ENCODE results near the gene ANKFN1.

ANKFN1 gene

DNA sequence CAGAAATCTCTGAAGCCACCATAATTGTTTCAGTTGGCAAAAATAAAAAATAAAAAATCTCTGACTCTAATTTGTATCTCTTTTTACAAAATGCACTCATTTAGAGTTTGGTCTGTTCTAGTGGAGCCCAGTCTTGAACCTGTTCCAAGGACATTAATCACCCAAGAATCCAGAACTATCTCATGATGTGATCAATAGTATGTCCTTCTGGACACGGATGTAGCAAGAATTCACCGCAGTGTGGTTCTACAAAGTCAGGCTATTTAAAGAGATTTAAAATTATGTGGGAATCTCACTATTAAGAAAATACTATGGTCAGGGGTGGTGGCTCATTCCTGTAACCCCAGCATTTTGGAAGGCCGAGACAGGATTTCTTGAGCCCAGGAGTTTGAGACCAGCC lies 21.8 kb upstream of the ANKFN1 start:
- TF ChIP-seq, protein P1, sequence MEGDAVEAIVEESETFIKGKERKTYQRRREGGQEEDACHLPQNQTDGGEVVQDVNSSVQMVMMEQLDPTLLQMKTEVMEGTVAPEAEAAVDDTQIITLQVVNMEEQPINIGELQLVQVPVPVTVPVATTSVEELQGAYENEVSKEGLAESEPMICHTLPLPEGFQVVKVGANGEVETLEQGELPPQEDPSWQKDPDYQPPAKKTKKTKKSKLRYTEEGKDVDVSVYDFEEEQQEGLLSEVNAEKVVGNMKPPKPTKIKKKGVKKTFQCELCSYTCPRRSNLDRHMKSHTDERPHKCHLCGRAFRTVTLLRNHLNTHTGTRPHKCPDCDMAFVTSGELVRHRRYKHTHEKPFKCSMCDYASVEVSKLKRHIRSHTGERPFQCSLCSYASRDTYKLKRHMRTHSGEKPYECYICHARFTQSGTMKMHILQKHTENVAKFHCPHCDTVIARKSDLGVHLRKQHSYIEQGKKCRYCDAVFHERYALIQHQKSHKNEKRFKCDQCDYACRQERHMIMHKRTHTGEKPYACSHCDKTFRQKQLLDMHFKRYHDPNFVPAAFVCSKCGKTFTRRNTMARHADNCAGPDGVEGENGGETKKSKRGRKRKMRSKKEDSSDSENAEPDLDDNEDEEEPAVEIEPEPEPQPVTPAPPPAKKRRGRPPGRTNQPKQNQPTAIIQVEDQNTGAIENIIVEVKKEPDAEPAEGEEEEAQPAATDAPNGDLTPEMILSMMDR (IDR thresholded peaks at IDR 0.05; ENCODE audit: low read depth, low read length) = no peak

DNA sequence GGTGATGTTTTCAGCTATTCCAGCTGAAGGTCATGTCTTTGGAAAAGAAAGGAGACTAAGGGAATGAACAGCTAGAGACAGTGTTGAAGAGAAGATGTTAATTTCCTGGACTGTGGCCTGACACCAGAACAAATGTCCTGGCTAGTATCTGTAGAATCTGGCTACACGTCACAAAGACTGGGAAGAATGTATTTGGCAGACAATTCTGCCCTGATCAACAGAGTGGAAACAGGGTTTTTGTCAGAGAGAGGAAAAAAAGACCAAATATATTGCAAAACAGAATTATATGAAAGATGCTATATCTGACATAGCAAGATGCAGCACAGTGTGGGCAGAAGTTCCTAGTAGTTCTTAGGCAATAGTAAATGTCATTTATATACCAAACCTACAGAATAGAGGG lies 17.0 kb upstream of the ANKFN1 start:
- TF ChIP-seq, protein P1 (IDR thresholded peaks at IDR 0.05; ENCODE audit: low read depth, low read length) = no peak
- DNase-seq (ENCODE audit: extremely low read depth, low read depth) = no peak

More for the DNA sequence above, 21.8 kb upstream of the ANKFN1 start:
- no peak for DNase-seq (ENCODE audit: extremely low read depth, low read depth)

DNA sequence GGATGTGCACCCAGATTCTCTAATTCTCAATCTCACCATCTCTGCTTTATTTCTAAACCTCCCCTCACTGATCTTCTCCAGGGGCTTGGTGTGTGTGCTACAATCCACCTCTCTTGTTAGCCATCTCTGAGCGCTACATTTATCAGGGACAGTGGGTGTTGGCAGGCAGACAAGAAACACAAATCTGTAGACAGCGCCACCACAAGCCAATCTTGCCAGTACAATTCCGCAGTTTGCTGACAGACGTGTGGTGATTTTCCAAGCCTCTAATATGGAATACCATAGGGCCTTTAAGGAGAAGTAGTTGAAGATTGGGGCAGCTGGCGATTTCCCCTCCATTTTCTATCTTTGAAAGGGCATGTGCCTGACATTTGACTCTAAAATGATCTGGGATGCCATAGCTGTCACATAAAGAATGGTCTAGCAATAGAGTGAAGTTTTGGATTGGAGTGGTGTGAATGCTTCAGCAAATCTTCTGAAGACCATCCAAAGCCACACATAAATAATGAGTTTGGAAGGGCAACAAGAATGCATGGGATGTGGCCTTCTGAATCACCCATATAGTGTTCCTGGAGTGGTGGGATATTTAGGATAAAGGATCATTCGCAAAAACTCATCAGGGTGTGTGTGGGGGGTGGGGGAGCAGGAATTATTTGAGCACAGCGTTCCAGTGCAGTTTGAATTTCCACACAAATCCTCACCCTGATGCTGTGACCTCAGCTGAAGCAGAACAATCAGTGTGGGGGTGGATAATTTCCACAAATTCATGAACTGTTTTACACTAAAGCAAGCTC lies 12.0 kb upstream of the ANKFN1 start:
- TF ChIP-seq, protein P1 (IDR thresholded peaks at IDR 0.05; ENCODE audit: low read depth, low read length) = no peak
- no peak for DNase-seq (ENCODE audit: extremely low read depth, low read depth)

DNA sequence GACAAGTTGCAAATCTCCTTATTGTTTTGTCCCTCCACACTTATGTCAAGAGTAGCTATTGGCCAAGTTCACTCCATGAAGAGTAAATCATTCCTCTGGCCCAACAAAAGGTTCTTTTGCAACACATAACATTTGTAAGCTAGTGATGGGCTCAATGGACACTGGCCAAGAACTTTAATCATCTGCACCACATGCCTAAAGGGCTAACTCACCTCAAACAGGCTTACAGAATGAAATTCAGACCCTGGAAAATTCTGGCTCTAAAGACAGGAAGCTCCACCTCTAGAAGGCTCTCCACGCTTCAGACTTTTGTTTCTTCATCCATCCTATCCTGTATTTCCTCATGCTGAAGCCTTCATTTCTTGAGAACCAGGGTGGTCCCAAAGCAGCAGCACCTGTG lies 10.9 kb upstream of the ANKFN1 start:
- DNase-seq (ENCODE audit: extremely low read depth, low read depth) = peak; percentile 85

DNA sequence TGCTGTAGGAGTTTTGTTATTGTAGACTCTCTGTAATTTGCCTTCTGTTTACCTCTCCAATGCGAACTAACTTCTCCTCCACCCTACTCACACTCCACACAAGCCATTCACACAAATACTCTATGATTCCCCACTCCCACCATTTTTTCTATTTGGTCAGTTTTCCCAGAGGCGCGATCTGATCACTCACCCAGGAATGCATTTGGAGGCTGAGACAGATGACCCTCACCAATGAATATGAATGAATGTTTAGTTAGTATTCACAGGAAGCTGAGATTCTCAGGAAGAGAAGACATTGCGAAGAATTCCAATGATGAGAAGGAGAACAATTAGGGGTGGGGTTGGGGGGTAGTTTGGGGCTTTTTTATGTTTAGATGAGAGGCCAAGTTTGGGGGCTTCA lies 10.5 kb upstream of the ANKFN1 start:
- DNase-seq (ENCODE audit: extremely low read depth, low read depth) = no peak
- TF ChIP-seq, protein P1 (IDR thresholded peaks at IDR 0.05; ENCODE audit: low read depth, low read length) = no peak

More for the DNA sequence above, 10.9 kb upstream of the ANKFN1 start:
- TF ChIP-seq, protein P1 (IDR thresholded peaks at IDR 0.05; ENCODE audit: low read depth, low read length) = no peak

DNA sequence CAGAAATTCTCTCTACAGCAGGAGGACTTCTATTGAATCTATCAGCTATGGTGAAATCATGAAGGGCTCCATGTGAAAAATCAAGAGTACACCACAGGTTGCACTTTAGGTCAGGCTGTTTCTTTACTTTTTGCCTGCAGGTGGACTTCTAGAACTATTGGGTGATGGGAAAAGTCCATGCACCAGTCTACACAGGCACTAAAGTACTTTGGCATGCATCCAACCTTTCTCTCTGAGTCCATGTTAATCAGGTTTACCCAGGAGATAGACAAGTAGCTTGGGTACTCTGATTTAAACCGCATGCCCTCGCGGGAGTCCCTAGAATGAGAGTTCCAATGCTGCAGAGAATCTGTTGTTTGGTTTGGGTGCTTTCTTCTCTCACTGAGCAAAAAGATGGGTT lies 9.1 kb upstream of the ANKFN1 start:
- TF ChIP-seq, protein P1 (IDR thresholded peaks at IDR 0.05; ENCODE audit: low read depth, low read length) = no peak
- DNase-seq (ENCODE audit: extremely low read depth, low read depth) = no peak

DNA sequence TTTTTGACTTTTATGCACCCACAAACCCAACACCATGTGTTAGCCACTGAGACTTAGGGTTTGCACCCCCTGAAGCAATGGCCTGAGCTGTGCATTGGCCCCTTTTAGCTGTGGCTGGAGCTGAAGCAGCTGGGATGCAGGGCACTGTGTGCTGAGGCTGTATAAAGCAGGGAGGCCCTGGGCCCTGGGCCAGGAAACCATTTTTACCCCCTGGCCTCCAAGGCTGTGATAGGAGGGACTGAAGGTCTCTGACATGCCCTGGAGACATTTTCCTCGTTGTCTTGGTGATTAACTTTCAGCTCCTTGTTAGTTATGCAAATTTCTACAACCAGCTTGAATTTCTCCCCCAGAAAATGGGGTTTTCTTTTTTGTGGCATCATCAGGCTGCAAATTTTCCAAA lies 6.7 kb upstream of the ANKFN1 start:
- no peak for DNase-seq (ENCODE audit: extremely low read depth, low read depth)
- TF ChIP-seq, protein P1 (IDR thresholded peaks at IDR 0.05; ENCODE audit: low read depth, low read length) = no peak

Data from AG09319 (cell line).